SK-N-SH (cell line): ENCODE results near the gene FOXA1. TPM values are rescaled to one million over a fixed set of nuclear protein-coding genes. Genes with fewer than 3 reads are reported as not detected.

Experiments used
- CTCF ChIA-PET: fragments of 300-600, 350-600 bp; formaldehyde crosslinking; extraction: SDS; loops from one replicate; lab custom pipeline; 2021; lab: Yijun Ruan, JAX
- POLR2A ChIA-PET: fragments of 350-600 bp; sonication (Branson Sonifier 250); formaldehyde crosslinking; extraction: SDS; loops from one replicate; lab custom pipeline; 2020; ENCODE audit warnings: antibody characterized with exemption, inconsistent platforms; lab: Yijun Ruan, JAX
- DNase-seq: peaks from one replicate; pipeline ENCODE4 v3.0.0; 2012
- H2AFZ ChIP-seq: fragments of 200-600 bp; sonication (generic); 2 replicates; pipeline ENCODE4 v1.8.1; 2016; ENCODE audit warnings: antibody characterized with exemption, mild to moderate bottlenecking, low read depth
- H3F3A ChIP-seq: fragments of 200-600 bp; sonication (generic); replicated peaks from 2 replicates; pipeline ENCODE3; 2016; ENCODE audit warnings: antibody characterized with exemption, mild to moderate bottlenecking; ENCODE audit not compliant: insufficient read depth
- H3K27ac ChIP-seq, 2 experiments: fragments of 200-500 bp in 1 of 2; fragments of 200-600 bp in 1 of 2; sonication (Bioruptor generic) in 1 of 2; sonication (generic), shearing (Covaris generic) in 1 of 2; 2 replicates each; pipeline versions ENCODE4 v1.5.1 to v1.6.1; 2014 to 2016; ENCODE audit warnings: low read depth in 2 of 2, inconsistent platforms in 1 of 2, low read length in 1 of 2, mild to moderate bottlenecking in 1 of 2, mixed read lengths in 1 of 2
- H3K27me3 ChIP-seq: fragments of 200-600 bp; sonication (generic), shearing (Covaris generic); 2 replicates; pipeline ENCODE4 v1.6.1; 2016; ENCODE audit warnings: mixed run types; ENCODE audit not compliant: insufficient read depth
- H3K36me3 ChIP-seq, 2 experiments: fragments of 200-500 bp in 1 of 2; fragments of 200-600 bp in 1 of 2; sonication (Bioruptor generic) in 1 of 2; sonication (generic) in 1 of 2; replicated peaks in 1 of 2; 2 replicates each; pipeline versions ENCODE3 to v1.5.1; 2014 to 2016; ENCODE audit warnings: low read length in 1 of 2, mild to moderate bottlenecking in 1 of 2; ENCODE audit not compliant: insufficient read depth in 2 of 2, control insufficient read depth in 1 of 2
- H3K4me1 ChIP-seq, 2 experiments: fragments of 200-500 bp in 1 of 2; fragments of 200-600 bp in 1 of 2; sonication (Bioruptor generic) in 1 of 2; sonication (generic), shearing (Covaris generic) in 1 of 2; 2 replicates each; pipeline versions ENCODE4 v1.5.1 to v1.6.1; 2014 to 2016; ENCODE audit warnings: low read depth in 1 of 2, low read length in 1 of 2, mixed run types in 1 of 2; ENCODE audit not compliant: insufficient read depth in 2 of 2, control insufficient read depth in 1 of 2
- H3K4me2 ChIP-seq: fragments of 200-600 bp; sonication (generic), shearing (Covaris generic); 2 replicates; pipeline ENCODE4 v1.6.1; 2017; ENCODE audit warnings: mixed run types
- H3K4me3 ChIP-seq, 2 experiments: fragments of 200-500 bp in 1 of 2; fragments of 200-600 bp in 1 of 2; sonication (Bioruptor generic) in 1 of 2; sonication (generic), shearing (Covaris generic) in 1 of 2; 2 replicates each; pipeline versions ENCODE4 v1.5.1 to v1.8.1; 2014 to 2016; ENCODE audit warnings: low read depth in 2 of 2, inconsistent platforms in 1 of 2, low read length in 1 of 2, mild to moderate bottlenecking in 1 of 2, mixed read lengths in 1 of 2, moderate library complexity in 1 of 2
- H3K79me2 ChIP-seq: fragments of 200-600 bp; sonication (generic); 2 replicates; pipeline ENCODE4 v1.8.1; 2017; ENCODE audit warnings: mild to moderate bottlenecking; ENCODE audit not compliant: insufficient read depth
- H3K9ac ChIP-seq: fragments of 200-600 bp; sonication (generic); 2 replicates; pipeline ENCODE4 v1.6.1; 2017; ENCODE audit warnings: mixed run types
- H3K9me2 ChIP-seq: fragments of 200-600 bp; sonication (generic); 2 replicates; pipeline ENCODE4 v1.6.1; 2017; ENCODE audit warnings: mixed run types
- H3K9me3 ChIP-seq: fragments of 200-600 bp; sonication (generic); 2 replicates; pipeline ENCODE4 v1.6.1; 2017; ENCODE audit warnings: mixed run types, mild to moderate bottlenecking, moderate library complexity
- H4K20me1 ChIP-seq: fragments of 200-600 bp; sonication (generic); 2 replicates; pipeline ENCODE4 v1.6.1; 2017; ENCODE audit warnings: mild to moderate bottlenecking, mixed run types; ENCODE audit not compliant: insufficient read depth
- ELF1 ChIP-seq: IDR thresholded peaks from 2 replicates; pipeline ENCODE4 v1.4.0; 2012
- EP300 ChIP-seq, 2 experiments: IDR thresholded peaks; 2 replicates each; pipeline versions ENCODE4 v1.4.0 to v1.6.1; 2012; ENCODE audit warnings: borderline replicate concordance in 1 of 2, low read depth in 1 of 2, low read length in 1 of 2
- EZH2phosphoT487 ChIP-seq: fragments of 200-600 bp; sonication (generic); IDR thresholded peaks from 2 replicates; pipeline ENCODE4 v1.6.1; 2017; ENCODE audit warnings: low read depth, mixed run types, mild to moderate bottlenecking, antibody characterized with exemption, moderate library complexity, borderline replicate concordance
- FOXJ3 ChIP-seq: sonication (generic); formaldehyde crosslinking; IDR thresholded peaks from 2 replicates; pipeline ENCODE4 v1.5.1; 2020; ENCODE audit warnings: mild to moderate bottlenecking, missing genetic modification reagents
- GATA2 ChIP-seq: sonication (generic); formaldehyde crosslinking; IDR thresholded peaks from 2 replicates; pipeline ENCODE4 v1.5.0; 2020; ENCODE audit warnings: mild to moderate bottlenecking, missing genetic modification reagents
- JUND ChIP-seq: IDR thresholded peaks from 2 replicates; pipeline ENCODE4 v1.4.0; 2012
- NFIC ChIP-seq: IDR thresholded peaks from 2 replicates; pipeline ENCODE4 v1.4.0; 2012; ENCODE audit warnings: borderline replicate concordance
- NRF1 ChIP-seq: IDR thresholded peaks from 2 replicates; pipeline ENCODE4 v1.6.1; 2012; ENCODE audit warnings: low read depth, mild to moderate bottlenecking, low read length
- POLR2AphosphoS5 ChIP-seq: IDR thresholded peaks from 2 replicates; pipeline ENCODE4 v1.6.1; 2012; ENCODE audit warnings: low read depth, low read length
- RAD21 ChIP-seq: IDR thresholded peaks from 2 replicates; pipeline ENCODE4 v1.6.1; 2012; ENCODE audit warnings: mild to moderate bottlenecking, low read length
- RFX5 ChIP-seq: IDR thresholded peaks from 2 replicates; pipeline ENCODE4 v1.6.1; 2012; ENCODE audit warnings: mild to moderate bottlenecking, improper control_type of control experiment, low read length
- SIN3A ChIP-seq: IDR thresholded peaks from 2 replicates; pipeline ENCODE4 v1.6.1; 2012; ENCODE audit warnings: low read depth, mild to moderate bottlenecking, low read length, moderate library complexity, borderline replicate concordance
- SMC3 ChIP-seq: IDR thresholded peaks from 2 replicates; pipeline ENCODE4 v1.6.1; 2012; ENCODE audit warnings: low read depth, low read length, improper control_type of control experiment
- TEAD4 ChIP-seq: IDR thresholded peaks from 2 replicates; pipeline ENCODE4 v1.4.0; 2012; ENCODE audit warnings: mild to moderate bottlenecking, borderline replicate concordance; ENCODE audit not compliant: insufficient read depth
- YY1 ChIP-seq: IDR thresholded peaks from 2 replicates; pipeline ENCODE4 v1.4.0; 2012; ENCODE audit warnings: low read depth, mild to moderate bottlenecking
- WGBS: methylation state at CpG from one replicate; pipeline ENCODE4 v1.1.6; 2017; ENCODE audit warnings: low lambda C conversion rate; 5-methylcytosine and 5-hydroxymethylcytosine counted together
- polyA plus RNA-seq, 3 experiments: library from polyadenylated mRNA; depleted of rRNA; stranded (reverse); fragments of >200 nt; gene quantifications; 2 replicates each; pipeline ENCODE4 v1.2.3, GENCODE V29; 2012
- TF ChIP-seq, protein P1 (sequence below): IDR thresholded peaks from 2 replicates; pipeline ENCODE4 v1.4.0; 2012; ENCODE audit warnings: low read depth
- TF ChIP-seq, protein P2 (sequence below): IDR thresholded peaks from 2 replicates; pipeline ENCODE4; 2012
- TF ChIP-seq, protein P3 (sequence below): fragments of 200-600 bp; sonication (generic); IDR thresholded peaks from 2 replicates; pipeline ENCODE4 v1.6.1; 2017; ENCODE audit warnings: antibody characterized with exemption, mild to moderate bottlenecking, moderate library complexity

FOXA1 gene
- polyA plus RNA-seq, 1 of the 3 experiments (the other 2 are of a cell fraction) = not detected

DNA sequence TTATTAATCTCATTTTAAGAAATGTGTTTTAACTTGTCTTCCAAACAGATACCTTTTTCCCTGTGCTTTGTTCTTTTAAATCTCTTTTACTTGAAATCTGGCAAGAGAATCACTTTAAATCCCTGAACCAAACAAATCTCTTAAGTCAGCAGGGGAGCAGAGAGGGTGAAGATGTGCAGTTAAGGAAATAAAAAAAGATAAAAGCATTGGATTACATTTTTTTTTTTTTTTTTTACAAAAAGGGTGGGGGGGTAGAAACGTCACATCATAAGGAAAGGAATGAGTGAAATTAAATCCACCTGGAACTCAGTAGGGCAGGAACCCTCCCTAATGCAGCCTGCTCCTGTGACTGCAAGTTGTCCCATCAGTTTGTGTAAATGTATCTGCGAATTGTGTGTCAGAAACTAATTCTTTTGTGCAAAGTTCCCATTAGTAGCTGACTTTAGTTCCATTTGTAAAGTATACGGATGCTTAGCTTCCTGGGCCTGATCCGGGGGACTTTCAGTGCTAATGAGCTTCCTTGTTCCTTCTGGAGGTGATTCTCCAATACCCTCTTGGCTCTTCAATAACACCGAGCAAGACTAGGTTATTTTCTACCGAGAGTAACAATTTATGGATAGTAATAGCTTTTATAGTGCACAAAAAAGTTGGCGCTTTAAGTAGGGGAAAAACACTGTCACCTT is 1.9 kb upstream of the FOXA1 start:
- no peak for DNase-seq
- no peaks in the 10 kb centered on the region for H3F3A ChIP-seq
- H3K27me3 ChIP-seq = peaks cover 28% of the 10 kb centered on the region
- H3K36me3 ChIP-seq = no peaks in the 10 kb centered on the region
- no peak overlapping the region for H3K27ac ChIP-seq
- no peaks in the 10 kb centered on the region for H3K79me2 ChIP-seq
- no peaks in the 10 kb centered on the region for H3K9me3 ChIP-seq
- no peak overlapping the region for H3K4me2 ChIP-seq
- no peak overlapping the region for H3K9ac ChIP-seq
- no peaks in the 10 kb centered on the region for H3K9me2 ChIP-seq
- no peaks in the 10 kb centered on the region for H4K20me1 ChIP-seq
- TF ChIP-seq NFIC (no peak), SMC3 (no peak), SIN3A (no peak), EP300 (IDR thresholded peaks at IDR 0.05; ENCODE audit: borderline replicate concordance in 1 of 2, low read depth in 1 of 2, low read length in 1 of 2) (no peak), FOXJ3 (CRISPR knock-in tag) (no peak)
- 30% methylated on average over 7 of the region's 7 CpGs for WGBS
- no peaks in the 10 kb centered on the region for H3K4me1 ChIP-seq
- H3K4me3 ChIP-seq = no peak overlapping the region
- CTCF ChIA-PET = interaction anchor here (0.9 kb wide), 1 partner anchor 8 kb away, joined by 3 read pairs; no protein-coding TSS in a partner anchor
- POLR2A ChIA-PET = no interaction called here
- H2AFZ ChIP-seq = no peak overlapping the region

DNA sequence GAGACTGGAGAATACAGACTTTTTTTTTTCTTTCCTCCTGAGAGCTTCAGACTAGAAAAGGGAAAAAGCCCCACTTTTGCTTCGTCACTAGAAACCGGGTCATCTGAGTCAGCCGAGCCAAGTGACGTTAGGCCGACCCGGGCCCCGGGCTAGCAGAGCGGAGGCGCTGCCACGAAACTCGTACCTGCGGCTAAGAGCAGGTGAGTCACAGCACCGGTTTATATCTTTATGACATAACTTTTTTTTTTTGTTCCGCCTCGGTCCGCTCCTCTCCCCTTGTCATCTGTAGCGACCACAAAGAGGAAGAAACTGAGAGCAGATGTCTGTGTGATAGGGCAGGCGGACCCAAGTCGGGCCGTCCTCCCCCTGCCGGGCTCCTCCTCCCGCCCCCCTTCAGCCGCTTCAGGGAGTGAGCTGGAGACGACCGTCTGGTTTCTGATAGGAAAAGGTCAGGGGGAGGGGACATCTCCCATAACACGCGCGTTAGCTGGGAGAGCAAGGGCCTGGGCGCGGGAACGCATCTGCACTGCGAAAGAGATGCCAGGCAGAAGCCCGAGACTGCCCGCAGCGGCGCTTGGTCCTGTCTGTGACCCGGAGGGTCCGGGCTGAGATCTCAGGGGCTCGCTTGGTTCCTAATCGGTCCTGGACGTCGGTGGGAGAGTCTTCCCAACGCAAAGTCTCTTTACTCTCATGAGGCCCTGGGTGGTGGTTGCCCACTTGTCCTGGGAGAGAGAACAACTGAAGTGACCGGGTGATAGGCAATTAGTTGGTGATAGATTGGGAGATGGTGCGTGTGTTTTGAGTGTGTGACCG is 966 bp upstream of the FOXA1 start:
- no peak for DNase-seq
- H3K27ac ChIP-seq = no peak overlapping the region
- TF ChIP-seq EZH2phosphoT487 (no peak), GATA2 (no peak), RFX5 (no peak), NRF1 (no peak), SIN3A (no peak), ELF1 (no peak), YY1 (no peak), TEAD4 (no peak), RAD21 (no peak), POLR2AphosphoS5 (no peak), JUND (no peak), SMC3 (no peak)
- TF ChIP-seq, protein P1, sequence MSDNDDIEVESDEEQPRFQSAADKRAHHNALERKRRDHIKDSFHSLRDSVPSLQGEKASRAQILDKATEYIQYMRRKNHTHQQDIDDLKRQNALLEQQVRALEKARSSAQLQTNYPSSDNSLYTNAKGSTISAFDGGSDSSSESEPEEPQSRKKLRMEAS = no peak
- TF ChIP-seq, protein P2, sequence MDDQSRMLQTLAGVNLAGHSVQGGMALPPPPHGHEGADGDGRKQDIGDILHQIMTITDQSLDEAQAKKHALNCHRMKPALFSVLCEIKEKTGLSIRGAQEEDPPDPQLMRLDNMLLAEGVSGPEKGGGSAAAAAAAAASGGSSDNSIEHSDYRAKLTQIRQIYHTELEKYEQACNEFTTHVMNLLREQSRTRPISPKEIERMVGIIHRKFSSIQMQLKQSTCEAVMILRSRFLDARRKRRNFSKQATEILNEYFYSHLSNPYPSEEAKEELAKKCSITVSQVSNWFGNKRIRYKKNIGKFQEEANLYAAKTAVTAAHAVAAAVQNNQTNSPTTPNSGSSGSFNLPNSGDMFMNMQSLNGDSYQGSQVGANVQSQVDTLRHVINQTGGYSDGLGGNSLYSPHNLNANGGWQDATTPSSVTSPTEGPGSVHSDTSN = no peak
- TF ChIP-seq, protein P3, sequence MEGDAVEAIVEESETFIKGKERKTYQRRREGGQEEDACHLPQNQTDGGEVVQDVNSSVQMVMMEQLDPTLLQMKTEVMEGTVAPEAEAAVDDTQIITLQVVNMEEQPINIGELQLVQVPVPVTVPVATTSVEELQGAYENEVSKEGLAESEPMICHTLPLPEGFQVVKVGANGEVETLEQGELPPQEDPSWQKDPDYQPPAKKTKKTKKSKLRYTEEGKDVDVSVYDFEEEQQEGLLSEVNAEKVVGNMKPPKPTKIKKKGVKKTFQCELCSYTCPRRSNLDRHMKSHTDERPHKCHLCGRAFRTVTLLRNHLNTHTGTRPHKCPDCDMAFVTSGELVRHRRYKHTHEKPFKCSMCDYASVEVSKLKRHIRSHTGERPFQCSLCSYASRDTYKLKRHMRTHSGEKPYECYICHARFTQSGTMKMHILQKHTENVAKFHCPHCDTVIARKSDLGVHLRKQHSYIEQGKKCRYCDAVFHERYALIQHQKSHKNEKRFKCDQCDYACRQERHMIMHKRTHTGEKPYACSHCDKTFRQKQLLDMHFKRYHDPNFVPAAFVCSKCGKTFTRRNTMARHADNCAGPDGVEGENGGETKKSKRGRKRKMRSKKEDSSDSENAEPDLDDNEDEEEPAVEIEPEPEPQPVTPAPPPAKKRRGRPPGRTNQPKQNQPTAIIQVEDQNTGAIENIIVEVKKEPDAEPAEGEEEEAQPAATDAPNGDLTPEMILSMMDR = no peak
- TF ChIP-seq, all 33 proteins: peak for 0
- no peaks in the 10 kb centered on the region for H3K9me2 ChIP-seq
- 6% methylated on average over 29 of the region's 46 CpGs for WGBS
- H3K9ac ChIP-seq = no peak overlapping the region
- H2AFZ ChIP-seq = no peak overlapping the region
- ChIA-PET POLR2A (no interaction called here), CTCF (no interaction called here)
- H3K4me3 ChIP-seq = no peak overlapping the region
- no peaks in the 10 kb centered on the region for H3K4me1 ChIP-seq
- H3K36me3 ChIP-seq = no peaks in the 10 kb centered on the region
- H4K20me1 ChIP-seq = no peaks in the 10 kb centered on the region
- no peaks in the 10 kb centered on the region for H3K9me3 ChIP-seq
- no peaks in the 10 kb centered on the region for H3K79me2 ChIP-seq
- H3K4me2 ChIP-seq = peak overlapping the region; percentile 41
- peaks cover 28% of the 10 kb centered on the region for H3K27me3 ChIP-seq
- H3F3A ChIP-seq = no peaks in the 10 kb centered on the region
